Measurements from ENCODE around the gene MCM3AP. TPM values are rescaled to one million over a fixed set of nuclear protein-coding genes. Genes with fewer than 3 reads are reported as not detected.
"Not testable (repeated sequence)": the region's sequence is repeated elsewhere in the genome, so short reads cannot be mapped to it uniquely, and the experiment has no call there.

The MCM3AP gene
- total RNA-seq, 1 donor from 2014 or later: 114 TPM

GRCh38 chr21:46246345-46246744, 39.1 kb downstream of the MCM3AP start:
- intact Hi-C loops (cut with micrococcal nuclease): no loop called here

- intact Hi-C loops (cut with micrococcal nuclease): no loop called here
Observed at GRCh38 chr21:46245213-46245915, 40.0 kb downstream of the MCM3AP start.

GRCh38 chr21:46244602-46245001, 40.8 kb downstream of the MCM3AP start:
- intact Hi-C loops (cut with micrococcal nuclease): no loop called here

GRCh38 chr21:46243960-46244361, 41.5 kb downstream of the MCM3AP start:
- intact Hi-C loops (cut with micrococcal nuclease): no loop called here

GRCh38 chr21:46243325-46243724, 42.1 kb downstream of the MCM3AP start:
- intact Hi-C loops (cut with micrococcal nuclease): no loop called here

GRCh38 chr21:46241577-46241976, 43.8 kb downstream of the MCM3AP start:
- intact Hi-C loops (cut with micrococcal nuclease): not testable (repeated sequence)

- intact Hi-C loops (cut with micrococcal nuclease): no loop called here
Observed at GRCh38 chr21:46239817-46240325, 45.5 kb downstream of the MCM3AP start.

GRCh38 chr21:46237474-46237873, 47.9 kb downstream of the MCM3AP start:
- intact Hi-C loops (cut with micrococcal nuclease): no loop called here

- intact Hi-C loops (cut with micrococcal nuclease): no loop called here
Observed at GRCh38 chr21:46234436-46234950, 50.9 kb downstream of the MCM3AP start.

GRCh38 chr21:46229923-46230260, 55.5 kb downstream of the MCM3AP start:
- intact Hi-C loops (cut with micrococcal nuclease): loop anchor here (1.0 to 5.0 kb wide), 8 partner anchors 23 to 638 kb away; partner anchors contain the start of genes COL6A1, DIP2A, PCBP3 and PCNT

- intact Hi-C loops (cut with micrococcal nuclease): loop anchor here (1.0 to 5.0 kb wide), 8 partner anchors 24 to 637 kb away; partner anchors contain the start of genes COL6A1, DIP2A, PCBP3 and PCNT
Observed at GRCh38 chr21:46229133-46229922, 56.1 kb downstream of the MCM3AP start.

- intact Hi-C loops (cut with micrococcal nuclease): loop anchor here (1.0 to 5.0 kb wide), 10 partner anchors 25 to 636 kb away; partner anchors contain the start of genes COL6A1, DIP2A, PCBP3 and PCNT
Observed at GRCh38 chr21:46228345-46229051, 56.9 kb downstream of the MCM3AP start, which contains the start of gene LSS. LSS (minus strand) TSS chr21:46228774; CDS start chr21:46228745, 29 bp downstream.

GRCh38 chr21:46227811-46228344, 57.5 kb downstream of the MCM3AP start:
- intact Hi-C loops (cut with micrococcal nuclease): loop anchor here (1.0 to 5.0 kb wide), 6 partner anchors 43 to 636 kb away; partner anchors contain the start of genes COL6A1, PCBP3 and YBEY

GRCh38 chr21:46226920-46227599, 58.4 kb downstream of the MCM3AP start:
- intact Hi-C loops (cut with micrococcal nuclease): loop anchor here (5.0 kb wide), 3 partner anchors 245 to 635 kb away; partner anchors contain the start of genes COL6A1 and PCBP3

GRCh38 chr21:46226146-46226545, 59.3 kb downstream of the MCM3AP start:
- intact Hi-C loops (cut with micrococcal nuclease): loop anchor here (5.0 kb wide), 3 partner anchors 244 to 634 kb away; partner anchors contain the start of genes COL6A1 and PCBP3

- intact Hi-C loops (cut with micrococcal nuclease): not testable (repeated sequence)
Observed at GRCh38 chr21:46223661-46224060, 61.8 kb downstream of the MCM3AP start.

- intact Hi-C loops (cut with micrococcal nuclease): no loop called here
Observed at GRCh38 chr21:46223217-46223616, 62.2 kb downstream of the MCM3AP start.

- intact Hi-C loops (cut with micrococcal nuclease): no loop called here
Observed at GRCh38 chr21:46222436-46223116, 62.8 kb downstream of the MCM3AP start.

- intact Hi-C loops (cut with micrococcal nuclease): no loop called here
Observed at GRCh38 chr21:46221664-46222435, 63.6 kb downstream of the MCM3AP start.

All from T-helper 1 cell treated with Interleukin-12 subunit alpha and Interleukin-12 subunit beta and Interleukin-4 antibody, amounts not matched to agents 30 ng/mL and 1 ng/mL, for 36 hours (primary cell).